Stimulated activated CD4-positive, alpha-beta T cell treated with anti-CD3 and anti-CD28 coated beads, Interleukin-1b, Interleukin-23, amount 100 ng/mL, for 1 hour (primary cell): ENCODE results near the gene TANC1.
"Not testable (repeated sequence)": the region's sequence is repeated elsewhere in the genome, so short reads cannot be mapped to it uniquely, and the experiment has no call there.

ENCODE experiments used
- DNase-seq, 2 donors: peaks; one replicate each; pipeline ENCODE4 v3.0.0-alpha.2; 2020; ENCODE audit warnings: low read depth in 2 of 2

TANC1 gene

GRCh38 chr2:159088906-159089305 lies 120.5 kb downstream of the TANC1 start:
- no peak for DNase-seq

- no peak for DNase-seq
These were observed 121.1 kb downstream of the TANC1 start for GRCh38 chr2:159089543-159089942.

- no peak for DNase-seq
These were observed 122.2 kb downstream of the TANC1 start for GRCh38 chr2:159090514-159091201.

GRCh38 chr2:159091381-159091780 lies 122.9 kb downstream of the TANC1 start:
- no peak for DNase-seq

- no peak for DNase-seq
These were observed 123.5 kb downstream of the TANC1 start for GRCh38 chr2:159091976-159092375.

GRCh38 chr2:159093497-159093896 lies 125.1 kb downstream of the TANC1 start:
- no peak for DNase-seq

- no peak for DNase-seq
These were observed 125.8 kb downstream of the TANC1 start for GRCh38 chr2:159094173-159094737.

GRCh38 chr2:159095813-159096212 lies 127.4 kb downstream of the TANC1 start:
- no peak for DNase-seq

- not testable (repeated sequence) for DNase-seq
These were observed 127.9 kb downstream of the TANC1 start for GRCh38 chr2:159096302-159096855.

GRCh38 chr2:159096901-159097300 lies 128.5 kb downstream of the TANC1 start:
- DNase-seq: no peak

GRCh38 chr2:159098361-159098760 lies 129.9 kb downstream of the TANC1 start:
- no peak for DNase-seq

GRCh38 chr2:159098921-159099411 lies 130.5 kb downstream of the TANC1 start:
- DNase-seq: no peak

GRCh38 chr2:159101755-159102489 lies 133.5 kb downstream of the TANC1 start:
- DNase-seq: no peak

- no peak for DNase-seq
These were observed 135.0 kb downstream of the TANC1 start for GRCh38 chr2:159103411-159103810.

GRCh38 chr2:159106109-159106508 lies 137.7 kb downstream of the TANC1 start:
- no peak for DNase-seq

GRCh38 chr2:159108181-159108893 lies 139.9 kb downstream of the TANC1 start:
- DNase-seq: no peak

GRCh38 chr2:159109517-159109916 lies 141.1 kb downstream of the TANC1 start:
- DNase-seq: no peak

- DNase-seq: no peak
These were observed 142.3 kb downstream of the TANC1 start for GRCh38 chr2:159110784-159111183.

GRCh38 chr2:159111346-159111927 lies 143.0 kb downstream of the TANC1 start:
- DNase-seq: no peak

GRCh38 chr2:159114835-159115234 lies 146.4 kb downstream of the TANC1 start:
- DNase-seq: no peak

GRCh38 chr2:159116922-159117321 lies 148.5 kb downstream of the TANC1 start:
- no peak for DNase-seq

GRCh38 chr2:159117658-159118057 lies 149.2 kb downstream of the TANC1 start:
- DNase-seq: no peak
